ENCODE results near the gene TESK1.

GRCh38 chr9:35598866-35599590 is 6.0 kb upstream of the TESK1 start:
- TF ChIP-seq, protein P1, sequence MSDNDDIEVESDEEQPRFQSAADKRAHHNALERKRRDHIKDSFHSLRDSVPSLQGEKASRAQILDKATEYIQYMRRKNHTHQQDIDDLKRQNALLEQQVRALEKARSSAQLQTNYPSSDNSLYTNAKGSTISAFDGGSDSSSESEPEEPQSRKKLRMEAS (IDR thresholded peaks at IDR 0.05), result no peak
- TF ChIP-seq EP300 (IDR thresholded peaks at IDR 0.05; ENCODE audit: borderline replicate concordance) (no peak), YY1 (IDR thresholded peaks at IDR 0.05; ENCODE audit: low read depth) (no peak)
